Measurements from ENCODE around the gene SYNDIG1.

Gene SYNDIG1

GRCh38 chr20:24528583-24529368 is 59.3 kb downstream of the SYNDIG1 start:
- DNase-seq (ENCODE audit: low spot score): no peak

- no peak for DNase-seq (ENCODE audit: low spot score)
These were observed 59.9 kb downstream of the SYNDIG1 start for GRCh38 chr20:24529369-24529719.

GRCh38 chr20:24530131-24530680 is 60.8 kb downstream of the SYNDIG1 start:
- DNase-seq (ENCODE audit: low spot score): no peak

- no peak for DNase-seq (ENCODE audit: low spot score)
These were observed 61.8 kb downstream of the SYNDIG1 start for GRCh38 chr20:24531202-24531601.

GRCh38 chr20:24531631-24532419 is 62.4 kb downstream of the SYNDIG1 start:
- no peak for DNase-seq (ENCODE audit: low spot score)

GRCh38 chr20:24533449-24533848 is 64.0 kb downstream of the SYNDIG1 start:
- DNase-seq (ENCODE audit: low spot score): no peak

GRCh38 chr20:24534282-24534681 is 64.9 kb downstream of the SYNDIG1 start:
- no peak for DNase-seq (ENCODE audit: low spot score)

- DNase-seq (ENCODE audit: low spot score): no peak
These were observed 66.7 kb downstream of the SYNDIG1 start for GRCh38 chr20:24535941-24536730.

- no peak for DNase-seq (ENCODE audit: low spot score)
These were observed 67.8 kb downstream of the SYNDIG1 start for GRCh38 chr20:24537210-24537609.

- no peak for DNase-seq (ENCODE audit: low spot score)
These were observed 73.3 kb downstream of the SYNDIG1 start for GRCh38 chr20:24542721-24543120.

GRCh38 chr20:24543168-24543567 is 73.7 kb downstream of the SYNDIG1 start:
- DNase-seq (ENCODE audit: low spot score): no peak

- no peak for DNase-seq (ENCODE audit: low spot score)
These were observed 74.3 kb downstream of the SYNDIG1 start for GRCh38 chr20:24543741-24544140.

- DNase-seq (ENCODE audit: low spot score): no peak
These were observed 74.9 kb downstream of the SYNDIG1 start for GRCh38 chr20:24544371-24544770.

GRCh38 chr20:24545168-24545567 is 75.7 kb downstream of the SYNDIG1 start:
- no peak for DNase-seq (ENCODE audit: low spot score)

GRCh38 chr20:24546232-24546892 is 76.9 kb downstream of the SYNDIG1 start:
- DNase-seq (ENCODE audit: low spot score): no peak

- no peak for DNase-seq (ENCODE audit: low spot score)
These were observed 78.5 kb downstream of the SYNDIG1 start for GRCh38 chr20:24547967-24548366.

GRCh38 chr20:24559114-24559732 is 89.8 kb downstream of the SYNDIG1 start:
- no peak for DNase-seq (ENCODE audit: low spot score)

- DNase-seq (ENCODE audit: low spot score): no peak
These were observed 91.4 kb downstream of the SYNDIG1 start for GRCh38 chr20:24560571-24561491.

GRCh38 chr20:24565835-24566351 is 96.5 kb downstream of the SYNDIG1 start:
- no peak for DNase-seq (ENCODE audit: low spot score)

GRCh38 chr20:24566656-24567055 is 97.2 kb downstream of the SYNDIG1 start:
- DNase-seq (ENCODE audit: low spot score): no peak
